ENCODE measurements around the gene MLPH.

- TF ChIP-seq CTCF (IDR thresholded peaks at IDR 0.05) = no peak
- TF ChIP-seq EZH2 (IDR thresholded peaks at IDR 0.05) = no peak
- TF ChIP-seq EZH2phosphoT487 (IDR thresholded peaks at IDR 0.05) = no peak
Measured at GRCh38 chr2:237564526-237565131, 77.6 kb downstream of the MLPH start.

Data from neural progenitor cell (in vitro differentiated cells).